Ishikawa (cell line): ENCODE results near the gene ZNF646.

Experiments used
- CEBPB ChIP-seq: IDR thresholded peaks from 2 replicates; pipeline ENCODE4 v1.6.1; 2012
- EGR1 ChIP-seq: IDR thresholded peaks from 2 replicates; pipeline ENCODE4 v1.6.1; 2012
- EP300 ChIP-seq: IDR thresholded peaks from 2 replicates; pipeline ENCODE4 v1.6.1; 2012; ENCODE audit warnings: borderline replicate concordance
- FOXM1 ChIP-seq: IDR thresholded peaks from 2 replicates; pipeline ENCODE4 v1.6.1; 2012; ENCODE audit warnings: low read depth, borderline replicate concordance
- RAD21 ChIP-seq: IDR thresholded peaks from 2 replicates; pipeline ENCODE4 v1.6.1; 2012; ENCODE audit warnings: low read depth
- TAF1 ChIP-seq: IDR thresholded peaks from 2 replicates; pipeline ENCODE4 v1.6.1; 2012; ENCODE audit warnings: low read depth, mild to moderate bottlenecking
- TEAD4 ChIP-seq: IDR thresholded peaks from 2 replicates; pipeline ENCODE4 v1.6.1; 2012
- YY1 ChIP-seq: IDR thresholded peaks from 2 replicates; pipeline ENCODE4 v1.6.1; 2012; ENCODE audit warnings: low read depth
- TF ChIP-seq, protein P1 (sequence below): IDR thresholded peaks from 2 replicates; pipeline ENCODE4 v1.6.1; 2012
- TF ChIP-seq, protein P2 (sequence below): IDR thresholded peaks from 2 replicates; pipeline ENCODE4 v1.6.1; 2012; ENCODE audit warnings: low read depth, mild to moderate bottlenecking

DNA sequence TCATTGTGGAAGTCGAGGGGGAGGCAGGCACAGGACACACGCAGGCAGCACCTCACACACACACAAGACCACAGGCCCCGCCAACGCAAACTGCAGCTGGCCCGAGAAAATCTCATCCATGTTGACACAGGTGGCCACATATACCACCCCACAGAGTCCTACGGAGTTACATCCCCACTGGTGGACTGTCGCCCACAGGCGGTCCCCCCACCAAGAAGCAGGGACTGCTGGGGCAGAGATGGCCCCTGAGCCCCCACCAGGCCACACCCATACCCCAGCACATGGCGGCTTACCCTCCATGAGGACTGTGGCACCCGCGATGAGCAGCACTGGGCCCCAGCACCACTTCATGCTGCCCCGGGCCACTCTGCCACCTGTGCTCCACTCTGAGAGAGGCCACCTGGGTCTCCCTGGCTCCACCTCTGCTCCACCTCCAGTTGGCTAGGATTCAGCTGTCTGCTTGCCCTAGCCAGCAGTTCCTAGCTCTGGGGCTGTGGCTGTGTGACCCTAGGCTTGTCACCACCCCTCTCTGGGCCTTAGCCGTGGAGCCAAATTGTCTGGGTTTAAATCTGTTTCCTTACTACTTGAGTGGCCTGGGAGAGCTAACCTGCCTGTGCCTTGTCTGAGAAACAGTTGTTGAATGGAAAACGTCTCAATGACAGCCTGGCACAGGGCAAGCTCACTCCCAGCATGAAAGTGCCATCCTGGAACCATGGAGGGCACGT lies 14.4 kb downstream of the ZNF646 start, which contains the start of gene PRSS53:
- no peak for TF ChIP-seq TAF1
- no peak for TF ChIP-seq EP300
- TF ChIP-seq YY1: no peak
- TF ChIP-seq FOXM1: no peak
- TF ChIP-seq, protein P1, sequence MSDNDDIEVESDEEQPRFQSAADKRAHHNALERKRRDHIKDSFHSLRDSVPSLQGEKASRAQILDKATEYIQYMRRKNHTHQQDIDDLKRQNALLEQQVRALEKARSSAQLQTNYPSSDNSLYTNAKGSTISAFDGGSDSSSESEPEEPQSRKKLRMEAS: no peak
- TF ChIP-seq RAD21: no peak
- no peak for TF ChIP-seq TEAD4
- TF ChIP-seq EGR1: no peak
- TF ChIP-seq, protein P2, sequence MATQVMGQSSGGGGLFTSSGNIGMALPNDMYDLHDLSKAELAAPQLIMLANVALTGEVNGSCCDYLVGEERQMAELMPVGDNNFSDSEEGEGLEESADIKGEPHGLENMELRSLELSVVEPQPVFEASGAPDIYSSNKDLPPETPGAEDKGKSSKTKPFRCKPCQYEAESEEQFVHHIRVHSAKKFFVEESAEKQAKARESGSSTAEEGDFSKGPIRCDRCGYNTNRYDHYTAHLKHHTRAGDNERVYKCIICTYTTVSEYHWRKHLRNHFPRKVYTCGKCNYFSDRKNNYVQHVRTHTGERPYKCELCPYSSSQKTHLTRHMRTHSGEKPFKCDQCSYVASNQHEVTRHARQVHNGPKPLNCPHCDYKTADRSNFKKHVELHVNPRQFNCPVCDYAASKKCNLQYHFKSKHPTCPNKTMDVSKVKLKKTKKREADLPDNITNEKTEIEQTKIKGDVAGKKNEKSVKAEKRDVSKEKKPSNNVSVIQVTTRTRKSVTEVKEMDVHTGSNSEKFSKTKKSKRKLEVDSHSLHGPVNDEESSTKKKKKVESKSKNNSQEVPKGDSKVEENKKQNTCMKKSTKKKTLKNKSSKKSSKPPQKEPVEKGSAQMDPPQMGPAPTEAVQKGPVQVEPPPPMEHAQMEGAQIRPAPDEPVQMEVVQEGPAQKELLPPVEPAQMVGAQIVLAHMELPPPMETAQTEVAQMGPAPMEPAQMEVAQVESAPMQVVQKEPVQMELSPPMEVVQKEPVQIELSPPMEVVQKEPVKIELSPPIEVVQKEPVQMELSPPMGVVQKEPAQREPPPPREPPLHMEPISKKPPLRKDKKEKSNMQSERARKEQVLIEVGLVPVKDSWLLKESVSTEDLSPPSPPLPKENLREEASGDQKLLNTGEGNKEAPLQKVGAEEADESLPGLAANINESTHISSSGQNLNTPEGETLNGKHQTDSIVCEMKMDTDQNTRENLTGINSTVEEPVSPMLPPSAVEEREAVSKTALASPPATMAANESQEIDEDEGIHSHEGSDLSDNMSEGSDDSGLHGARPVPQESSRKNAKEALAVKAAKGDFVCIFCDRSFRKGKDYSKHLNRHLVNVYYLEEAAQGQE: no peak
- no peak for TF ChIP-seq CEBPB
